IPS DF 4.7 (cell line): ENCODE measurements around the gene FAM210B.
"Not testable (repeated sequence)": the region's sequence is repeated elsewhere in the genome, so short reads cannot be mapped to it uniquely, and the experiment has no call there.

Experiments used
- DNase-seq: peaks from one replicate; pipeline ENCODE4 v3.0.0-alpha.2; 2013; ENCODE audit warnings: low spot score; ENCODE audit errors: extremely low read depth

The FAM210B gene

DNA sequence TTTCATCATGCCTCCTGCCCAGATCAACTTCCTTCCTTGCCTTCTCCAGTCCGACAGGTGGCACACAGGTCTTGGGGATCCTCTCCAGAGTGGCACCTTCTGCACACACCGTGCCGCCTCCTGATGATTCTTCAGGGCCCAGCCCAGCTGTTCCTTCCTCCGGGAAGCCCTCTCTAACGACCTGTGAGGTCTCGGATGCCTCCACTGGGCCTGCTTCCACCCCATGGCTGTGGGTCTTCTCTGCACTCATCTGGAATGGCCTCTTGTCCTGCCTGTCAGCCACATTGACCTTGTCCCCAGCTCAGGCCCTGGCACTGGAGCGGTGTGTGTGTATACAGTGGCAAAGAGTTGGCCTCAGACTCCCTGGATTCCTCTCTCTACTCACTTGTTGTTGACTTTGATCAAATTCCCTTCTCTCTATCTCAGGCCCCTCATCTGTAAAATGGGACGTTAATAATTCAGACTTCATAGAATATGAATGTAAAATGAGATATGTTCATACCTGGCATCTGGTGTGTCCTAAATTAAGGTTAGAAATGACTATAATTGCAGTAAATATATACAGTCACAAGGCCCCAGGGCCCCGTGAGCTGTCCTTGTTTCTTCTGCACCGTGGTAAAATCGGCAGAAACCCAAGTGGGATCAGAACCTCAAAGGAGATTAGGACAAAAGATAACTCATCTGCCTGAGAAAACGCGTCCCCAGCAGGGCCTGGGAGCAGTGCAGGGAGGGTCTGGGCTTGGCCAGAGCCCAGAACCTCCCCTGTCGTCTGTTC, 1.5 kb downstream of the FAM210B start:
- no peak for DNase-seq

DNA sequence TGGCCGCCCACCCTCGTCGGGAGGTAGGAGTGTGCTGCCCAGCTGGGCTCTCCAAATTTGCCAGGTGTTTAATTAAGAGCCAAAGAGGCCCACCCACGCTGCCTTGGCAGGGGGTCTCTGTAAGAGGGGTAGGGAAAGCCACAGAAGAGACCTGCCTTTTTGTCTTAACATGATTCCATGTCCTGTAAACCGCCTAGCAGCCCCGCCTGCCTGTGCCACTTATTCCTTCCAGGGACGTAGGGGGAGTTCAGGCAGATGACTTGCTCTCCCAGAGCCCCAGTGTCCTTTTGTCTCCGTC, 2.1 kb downstream of the FAM210B start:
- DNase-seq: no peak

DNA sequence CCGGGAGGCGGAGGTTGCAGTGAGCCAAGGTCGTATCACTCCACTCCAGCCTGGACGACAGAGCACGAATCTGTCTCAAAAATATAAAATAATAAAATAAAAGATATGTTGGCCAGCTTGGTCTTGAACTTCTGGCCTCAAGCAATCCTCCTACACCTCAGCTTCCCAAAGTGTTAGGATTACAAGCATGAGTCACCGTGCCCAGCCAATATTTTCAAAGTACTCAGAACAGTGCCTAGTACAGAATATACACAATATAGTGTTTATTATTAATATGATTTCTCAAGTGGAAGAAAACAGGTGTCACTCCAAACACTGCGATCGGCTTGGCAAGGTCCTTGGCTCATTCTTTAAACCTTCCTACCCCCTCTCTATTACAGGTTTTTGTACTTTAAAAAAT, 3.1 kb downstream of the FAM210B start:
- no peak for DNase-seq

DNA sequence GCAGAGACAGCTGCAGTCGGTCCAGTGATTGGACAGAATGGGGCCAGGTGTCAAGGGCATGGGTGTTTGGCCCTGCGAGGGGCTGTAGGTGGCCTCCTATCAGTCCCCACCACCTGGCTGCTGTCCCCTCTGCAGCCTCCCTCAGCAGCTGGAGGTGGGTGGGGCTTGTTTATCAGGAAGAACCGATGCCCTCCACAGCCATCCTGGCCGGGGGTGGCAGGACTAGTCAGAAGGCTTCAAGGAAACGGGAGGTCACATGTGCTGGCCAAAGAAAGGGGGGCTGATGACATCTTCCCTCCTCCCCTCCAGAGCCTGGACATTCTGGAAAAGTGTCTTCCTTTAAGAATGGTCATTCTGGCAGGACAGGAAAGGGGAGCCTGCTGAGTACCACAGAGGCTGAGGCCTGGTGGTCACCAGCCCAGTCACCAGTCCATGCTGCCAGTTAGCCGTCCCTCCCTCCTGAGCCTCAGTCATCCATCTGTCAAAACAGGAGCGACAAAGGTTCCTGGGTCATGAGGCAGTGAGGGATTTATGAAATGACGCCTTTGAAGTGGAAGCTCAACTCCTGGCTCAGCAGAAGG, 4.1 kb downstream of the FAM210B start:
- no peak for DNase-seq

DNA sequence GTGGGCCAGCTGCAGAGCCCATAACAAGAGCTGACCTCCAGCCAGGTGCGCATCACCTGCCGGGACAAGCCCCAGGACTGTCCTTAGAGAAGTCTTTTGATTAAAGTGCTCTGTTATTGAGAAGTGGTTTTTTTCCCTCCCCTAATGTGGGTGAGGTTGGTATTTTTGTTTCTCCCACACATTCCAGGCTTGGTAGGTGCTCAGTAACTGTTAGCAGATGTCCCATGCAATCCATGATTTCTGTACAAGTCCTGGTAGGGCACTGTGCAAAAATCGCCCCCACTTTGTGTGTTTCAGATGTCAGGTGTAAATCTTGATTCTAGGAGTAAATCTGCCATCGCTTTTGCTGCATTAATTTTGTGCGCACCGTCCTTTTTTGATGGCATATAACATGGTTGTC, 4.7 kb downstream of the FAM210B start:
- no peak for DNase-seq

DNA sequence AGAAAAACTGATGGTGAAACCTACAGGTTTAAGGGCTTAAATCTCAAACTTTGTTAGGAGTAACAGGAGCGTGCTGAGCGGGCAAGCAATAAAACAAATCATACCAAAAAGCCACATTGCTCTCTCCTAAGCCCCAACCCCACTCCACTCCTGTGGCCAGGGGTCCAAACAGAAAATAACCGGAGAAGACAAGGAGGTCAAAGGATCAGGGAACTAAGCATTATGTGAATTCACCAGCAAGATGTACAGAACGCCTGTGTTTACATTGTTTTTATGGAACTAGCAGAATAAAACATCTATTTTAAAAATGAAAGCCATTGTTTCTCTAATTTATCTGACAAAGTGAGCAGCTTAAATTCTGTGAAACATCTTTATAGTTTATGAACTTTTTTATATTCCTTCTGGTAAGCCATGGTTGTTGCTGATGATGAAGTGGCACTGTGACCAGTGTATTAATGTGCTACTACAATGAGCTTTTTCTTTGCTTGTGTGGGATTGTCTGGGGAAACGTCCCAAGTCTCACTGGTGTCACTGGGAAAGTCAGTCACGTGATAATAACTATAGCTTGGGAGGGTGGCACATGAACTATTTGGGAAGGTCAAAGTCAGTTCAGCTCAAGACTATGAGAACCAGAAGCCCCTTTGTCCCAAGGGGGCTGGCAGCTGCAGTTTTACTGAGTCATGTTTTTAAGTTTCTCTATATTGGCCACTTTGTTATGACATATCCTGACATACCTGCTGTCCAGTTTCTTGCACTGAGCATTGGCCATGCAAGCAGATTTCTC, 9.8 kb downstream of the FAM210B start:
- no peak for DNase-seq

DNA sequence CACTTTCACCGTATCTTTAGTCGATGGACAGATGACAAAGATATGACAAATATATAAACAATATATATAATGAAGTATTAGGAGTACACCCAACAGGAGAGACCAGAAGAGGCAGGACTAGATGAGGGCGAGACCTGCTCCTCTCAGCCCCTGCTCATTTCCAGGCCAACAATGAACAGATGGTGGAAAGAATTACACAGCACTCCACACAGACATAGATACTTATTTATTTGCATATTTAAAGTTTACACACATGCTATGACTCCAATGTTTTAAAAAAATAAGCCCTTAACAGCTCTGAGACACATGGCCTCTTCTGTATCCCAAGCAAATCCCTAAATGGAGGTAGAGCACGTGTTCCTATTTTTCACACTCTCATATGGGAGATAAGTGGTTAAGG, 10.4 kb downstream of the FAM210B start:
- no peak for DNase-seq

DNA sequence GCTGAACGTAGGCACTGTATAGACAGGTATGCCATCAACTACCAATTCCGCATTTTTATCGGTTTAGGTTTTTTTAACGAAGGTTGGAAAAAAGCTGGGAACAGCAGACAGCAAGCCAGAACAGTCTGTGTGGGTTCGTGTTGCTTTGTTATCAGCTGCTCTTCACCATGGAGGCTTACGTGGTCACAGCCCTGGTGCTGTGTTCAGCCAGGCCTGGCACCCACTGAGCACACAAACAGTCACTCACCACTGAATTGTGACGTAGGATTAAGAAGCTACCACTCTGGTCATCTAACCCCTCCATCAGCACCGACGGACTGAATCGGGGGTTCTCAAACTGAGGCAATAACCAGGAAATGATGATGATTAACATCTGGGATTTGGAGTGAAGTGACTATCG, 13.2 kb downstream of the FAM210B start:
- DNase-seq: no peak

DNA sequence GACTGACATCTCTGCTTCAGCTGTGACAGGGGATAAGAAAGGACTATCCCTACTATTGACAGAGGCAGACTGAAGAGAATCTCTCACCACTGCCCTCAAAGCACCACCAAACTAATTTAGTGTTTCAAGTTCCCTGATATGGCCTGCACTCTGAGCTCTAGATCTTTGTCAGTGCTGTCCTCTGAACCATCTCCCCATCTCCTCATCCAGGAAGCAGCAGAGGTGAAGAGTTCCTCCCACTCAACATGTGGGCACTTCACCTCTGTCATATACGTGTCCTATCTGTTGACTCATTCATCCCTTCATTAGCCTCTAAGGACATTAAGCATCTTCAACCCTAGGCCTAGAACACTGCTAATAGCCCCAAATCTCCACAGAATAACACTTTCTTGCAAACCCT, 14.1 kb downstream of the FAM210B start:
- no peak for DNase-seq

DNA sequence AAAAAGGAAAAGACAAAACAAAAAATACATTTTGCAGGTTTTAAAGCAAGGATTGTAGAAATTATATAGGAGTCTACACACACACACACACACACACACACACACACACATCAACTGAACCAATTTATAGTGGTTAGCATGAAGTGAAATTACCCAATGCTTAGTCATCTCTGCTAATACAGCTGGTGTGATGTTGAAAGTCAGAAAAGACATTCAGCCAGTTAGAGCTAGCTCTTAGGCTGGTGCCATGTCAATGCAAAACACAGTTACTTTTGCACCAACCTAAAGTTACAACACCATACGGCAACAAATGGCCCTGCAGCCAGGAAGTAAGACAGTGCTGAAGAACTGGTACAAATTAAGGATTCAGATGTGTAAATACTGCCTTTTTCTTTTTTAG, 15.2 kb downstream of the FAM210B start:
- DNase-seq: no peak

DNA sequence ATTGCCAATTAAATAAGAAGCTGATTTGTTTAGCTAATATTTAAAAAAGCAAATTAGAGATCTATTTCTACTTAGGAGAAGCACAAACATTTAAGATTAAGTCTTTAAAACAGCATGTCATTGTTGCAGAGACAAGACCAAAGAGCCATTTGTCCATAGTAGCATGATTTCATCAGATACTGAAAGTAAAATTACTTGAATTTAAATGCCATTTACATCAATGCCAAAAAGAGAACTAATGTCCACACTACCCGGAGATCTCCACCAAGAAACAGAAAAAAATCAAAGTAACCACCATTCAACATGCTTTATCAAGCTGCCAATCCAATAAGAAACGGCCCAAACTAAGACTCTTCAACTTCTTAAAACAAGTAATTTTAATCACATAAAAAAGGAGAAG, 17.6 kb downstream of the FAM210B start:
- DNase-seq: no peak

DNA sequence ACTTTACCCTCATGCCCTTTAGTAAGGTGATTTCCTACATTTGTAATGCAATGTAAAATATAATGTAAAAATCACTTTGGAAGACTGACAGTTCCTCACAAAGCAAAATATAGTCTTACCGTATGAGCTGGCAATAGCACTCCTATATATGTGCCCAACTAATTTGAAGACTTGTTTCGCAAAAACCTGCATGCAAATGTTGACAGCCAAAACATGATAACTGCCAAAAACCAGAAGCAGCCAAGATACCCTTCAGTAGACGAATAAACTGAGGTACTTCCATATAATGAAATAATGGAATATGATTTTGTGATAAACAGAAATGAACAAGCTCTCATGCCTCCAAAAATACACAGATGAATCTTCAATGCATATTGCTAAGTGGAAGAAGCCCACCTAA, 19.6 kb downstream of the FAM210B start:
- DNase-seq: no peak

DNA sequence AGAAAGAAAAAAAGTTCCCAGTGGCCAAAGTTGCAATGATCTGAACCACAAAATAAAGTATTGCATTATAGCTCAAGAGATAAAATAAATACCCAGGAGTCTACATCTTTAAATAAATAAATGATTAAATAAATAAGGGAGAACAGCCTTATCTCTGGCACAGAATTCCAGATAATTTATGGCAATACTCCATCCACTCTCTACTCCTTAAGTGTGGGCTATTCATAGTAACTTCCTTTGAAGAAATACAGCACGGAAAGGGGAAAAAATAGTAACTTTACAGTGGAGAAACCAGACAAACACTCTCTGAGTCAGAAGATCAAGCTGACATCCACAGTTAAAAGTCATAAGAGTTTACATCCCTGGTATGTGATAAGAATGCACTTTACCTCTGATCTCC, 21.6 kb downstream of the FAM210B start:
- no peak for DNase-seq

DNA sequence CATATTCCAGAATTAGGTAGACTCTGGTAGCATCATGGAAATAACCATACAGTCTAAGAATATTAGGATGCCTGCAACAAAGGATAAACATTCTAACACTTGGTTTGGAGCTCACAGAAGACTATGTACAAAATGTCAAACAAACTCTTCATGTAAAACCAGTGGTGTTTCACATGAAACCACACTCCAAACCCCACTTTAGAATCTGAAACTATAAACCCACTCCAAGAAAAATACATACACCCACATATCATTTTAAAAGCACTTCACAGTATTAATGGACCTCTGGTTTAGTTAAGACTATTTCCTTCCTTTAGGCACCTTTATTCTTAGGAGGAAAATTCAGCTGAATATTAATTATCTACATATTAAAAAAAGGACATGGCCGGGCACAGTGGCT, 22.7 kb downstream of the FAM210B start:
- DNase-seq: no peak

DNA sequence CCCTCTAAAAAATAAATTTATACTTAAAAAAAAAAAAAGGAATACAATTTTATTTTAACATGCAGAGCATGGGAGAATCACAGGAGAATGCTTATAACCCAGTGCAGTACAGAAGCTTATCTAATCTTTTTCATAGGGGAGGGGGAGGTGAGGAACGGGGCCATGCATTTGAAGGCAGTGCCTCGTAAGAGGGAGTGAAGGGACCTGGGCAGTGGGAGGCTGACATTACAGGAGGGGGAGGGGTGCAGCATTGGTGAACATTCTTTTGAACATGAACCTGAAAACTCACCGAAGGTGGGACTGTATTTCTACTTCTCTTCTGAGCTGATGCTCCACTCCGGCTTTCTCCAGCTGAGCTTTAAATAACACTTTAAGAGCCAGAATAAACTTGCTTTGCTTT, 23.9 kb downstream of the FAM210B start:
- DNase-seq: no peak

DNA sequence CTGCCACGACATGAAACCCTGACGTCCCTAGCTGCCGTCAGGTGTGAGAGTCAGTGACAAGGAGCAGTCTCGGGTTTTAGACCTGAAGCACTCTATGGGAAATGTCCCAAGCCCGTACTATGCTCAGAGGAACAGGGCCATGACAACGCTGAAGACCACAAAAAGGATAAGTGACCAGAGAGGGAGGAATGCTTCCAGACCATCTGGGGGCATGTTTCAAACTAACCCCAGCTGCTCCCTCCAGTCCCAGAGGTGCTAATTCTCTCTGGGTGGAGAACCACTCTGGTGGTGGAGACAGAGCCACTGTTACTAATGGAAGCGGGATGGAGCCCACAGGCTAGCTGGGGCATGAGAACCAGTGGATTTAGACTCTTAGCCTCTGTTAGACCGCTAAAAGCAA, 24.6 kb downstream of the FAM210B start:
- DNase-seq: no peak

DNA sequence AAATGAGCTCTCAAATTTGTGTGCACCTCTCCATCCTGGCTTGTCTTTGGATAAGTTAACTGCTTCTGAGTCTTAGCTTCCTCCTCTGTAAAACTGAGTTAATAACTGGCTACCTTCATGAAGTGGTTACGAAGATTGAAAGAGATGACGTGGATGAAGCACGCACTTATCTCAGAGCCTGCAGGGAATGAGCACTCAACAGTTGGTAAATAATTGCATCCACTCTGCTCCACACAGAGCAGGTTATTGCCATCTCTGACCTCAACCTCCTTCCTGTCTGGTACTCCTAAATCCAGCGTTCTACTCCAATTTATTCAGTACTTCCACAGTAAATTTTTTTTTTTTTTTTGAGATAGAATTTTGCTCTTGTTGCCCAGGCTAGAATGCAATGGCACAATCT, 26.4 kb downstream of the FAM210B start:
- no peak for DNase-seq

DNA sequence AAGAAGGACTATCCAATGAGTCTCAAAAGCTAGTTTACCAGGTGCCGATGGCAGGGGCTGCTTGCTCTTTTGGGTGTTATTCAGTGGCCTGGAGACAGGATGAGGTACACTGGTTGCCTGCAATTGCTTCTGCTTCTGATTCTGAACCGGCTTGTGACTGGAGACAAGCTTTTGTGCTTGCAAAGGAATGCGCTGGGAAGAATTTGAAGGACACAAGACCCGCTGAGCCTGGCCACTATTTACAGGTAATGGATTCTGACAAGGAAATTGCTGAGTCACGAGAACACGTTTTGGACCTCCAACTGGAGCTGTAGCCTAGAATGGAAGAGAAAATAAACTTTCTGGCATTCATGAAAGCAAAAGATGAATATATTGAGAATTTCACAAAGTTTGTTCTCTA, 27.4 kb downstream of the FAM210B start:
- no peak for DNase-seq

DNA sequence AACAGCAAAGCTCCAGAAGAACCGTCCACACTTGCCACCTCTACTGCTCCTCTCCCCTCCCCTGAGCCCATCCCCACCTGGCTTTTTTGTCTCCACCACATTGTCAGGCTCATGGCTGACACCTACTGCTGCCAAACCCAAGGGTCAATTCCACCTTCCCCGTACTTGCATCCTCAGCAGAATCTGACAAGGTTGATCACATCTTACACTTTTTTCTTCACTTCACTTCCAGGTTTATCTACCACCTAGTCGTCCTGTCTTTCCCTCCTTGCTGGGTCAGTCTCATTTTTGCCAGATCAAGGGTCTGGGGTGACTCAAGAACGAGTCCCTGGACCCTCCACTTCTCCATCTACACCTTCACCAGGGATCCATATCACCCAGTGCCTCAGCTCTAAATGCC, 30.1 kb downstream of the FAM210B start:
- no peak for DNase-seq

DNA sequence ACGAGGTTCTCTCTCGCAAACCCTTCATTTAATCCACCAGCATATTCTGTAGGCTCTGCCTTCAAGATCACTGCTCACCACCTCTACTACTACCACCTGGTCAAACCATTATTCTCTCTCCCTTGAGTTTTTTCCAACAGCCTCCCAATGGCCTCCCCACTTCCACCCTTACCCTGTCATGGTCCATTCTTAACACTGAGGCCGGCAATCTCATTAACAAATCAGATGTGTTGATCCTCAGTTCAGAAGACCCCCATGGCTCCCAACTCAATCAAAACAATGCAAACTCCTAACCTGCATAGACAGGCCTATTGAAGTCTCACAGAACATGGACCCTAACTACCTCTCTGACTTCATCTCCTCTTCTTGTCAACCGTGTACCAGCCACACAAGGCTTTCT, 31.0 kb downstream of the FAM210B start:
- no peak for DNase-seq

DNA sequence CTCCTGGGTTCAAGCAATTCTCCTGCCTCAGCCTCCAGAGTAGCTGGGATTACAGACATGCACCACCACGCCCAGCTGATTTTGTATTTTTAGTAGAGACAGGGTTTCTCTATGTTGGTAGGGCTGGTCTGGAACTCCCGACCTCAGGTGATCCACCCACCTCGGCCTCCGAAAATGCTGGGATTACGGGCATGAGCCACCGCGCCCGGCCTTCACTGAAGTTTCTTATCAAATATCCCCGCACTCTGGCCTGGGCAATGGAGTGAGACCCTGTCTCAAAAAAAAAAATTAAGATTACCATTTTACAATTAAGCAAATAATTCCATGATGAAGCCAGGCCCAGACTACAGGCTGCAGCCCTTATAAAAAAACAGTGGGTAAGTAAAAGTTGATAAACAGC, 31.6 kb downstream of the FAM210B start:
- DNase-seq: not testable (repeated sequence)

DNA sequence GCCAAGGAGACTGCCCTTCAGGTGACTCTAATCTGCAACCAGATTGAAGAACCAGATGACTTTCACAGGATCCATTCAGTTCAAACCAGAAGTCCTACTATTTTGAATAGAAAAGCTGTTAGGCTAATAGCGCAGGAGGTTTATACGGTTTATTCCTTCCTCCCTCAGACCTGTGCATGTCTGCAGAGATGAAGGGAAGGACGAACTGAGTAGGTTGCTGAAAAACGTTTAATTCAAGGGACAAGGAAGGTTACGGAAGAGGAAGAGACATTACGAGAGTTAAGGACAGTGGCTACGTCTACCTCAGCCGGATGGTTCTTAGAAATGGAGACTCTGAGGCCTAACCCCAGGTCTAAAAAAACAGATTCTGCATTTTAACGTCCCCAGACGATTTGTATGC, 32.3 kb downstream of the FAM210B start:
- DNase-seq: no peak

DNA sequence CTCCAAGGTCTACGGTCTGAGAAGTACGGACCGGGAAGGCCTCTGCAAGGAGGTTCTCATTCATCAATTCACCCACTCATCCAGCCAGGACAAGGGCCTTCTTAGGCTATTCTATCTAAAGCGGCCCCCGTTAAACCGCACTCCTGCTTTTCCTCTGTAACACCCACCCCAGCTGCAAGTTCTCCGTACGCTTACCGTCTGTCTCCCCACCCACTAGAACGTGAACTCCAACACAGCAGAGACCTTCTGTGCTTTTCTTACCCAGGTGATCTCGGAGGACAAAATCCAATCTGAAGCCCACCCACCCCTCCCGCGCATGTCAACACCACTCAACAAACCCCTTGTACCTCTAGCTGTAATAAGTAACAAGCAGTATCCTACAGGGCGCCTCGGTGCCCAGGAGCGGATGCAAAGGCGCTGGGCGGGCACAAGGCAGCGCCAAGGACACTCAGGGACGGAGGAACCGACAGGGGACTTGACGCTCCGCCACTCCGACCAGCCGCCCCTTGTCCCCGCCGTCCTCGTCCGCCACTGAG, 32.9 kb downstream of the FAM210B start:
- DNase-seq: no peak
